WTC11 (cell line): ENCODE data around the gene CXCL12. TPM values are rescaled to one million over a fixed set of nuclear protein-coding genes. Genes with fewer than 3 reads are reported as not detected.
A peak's percentile ranks its signal among the peaks of the same experiment; 100 is the strongest.

Experiments used
- ATAC-seq: fragments of 200-7000 bp; cut with Tn5 transposase; 2 replicates; pipeline ENCODE4 v1.10.0; 2021; ENCODE audit warnings: mild to moderate bottlenecking, moderate library complexity
- CTCF ChIA-PET: fragments of 300-600 bp; sonication (Branson Sonifier 250); formaldehyde crosslinking; loops from one replicate; lab custom pipeline; 2021; ENCODE audit warnings: antibody characterized with exemption; lab: Charles Lee
- POLR2A ChIA-PET: fragments of 350-600 bp; sonication (Branson Sonifier 250); formaldehyde crosslinking; loops from one replicate; lab custom pipeline; 2021; ENCODE audit warnings: antibody characterized with exemption; lab: Charles Lee
- DNase-seq: peaks from one replicate; pipeline ENCODE4 v3.0.0; 2021; ENCODE audit warnings: low spot score
- H3K27ac Mint-ChIP-seq: 2 replicates; pipeline ENCODE4 v1.8.0; 2021; ENCODE audit warnings: mixed read lengths
- H3K27me3 Mint-ChIP-seq: 2 replicates; pipeline ENCODE4 v1.8.0; 2021; ENCODE audit warnings: low read depth, mild to moderate bottlenecking, moderate library complexity, mixed read lengths
- H3K36me3 Mint-ChIP-seq: 2 replicates; pipeline ENCODE4 v1.8.0; 2021; ENCODE audit warnings: mixed read lengths
- H3K4me1 Mint-ChIP-seq: 2 replicates; pipeline ENCODE4 v1.8.0; 2022; ENCODE audit warnings: mixed read lengths
- H3K4me3 Mint-ChIP-seq: 2 replicates; pipeline ENCODE4 v1.8.0; 2021; ENCODE audit warnings: mild to moderate bottlenecking, moderate library complexity, mixed read lengths
- H3K9me3 Mint-ChIP-seq: 2 replicates; pipeline ENCODE4 v1.8.0; 2021; ENCODE audit warnings: mixed read lengths
- ATF6 ChIP-seq: sonication (generic); formaldehyde crosslinking; IDR thresholded peaks from 2 replicates; pipeline ENCODE4 v1.8.1; 2023; ENCODE audit warnings: mild to moderate bottlenecking, missing genetic modification reagents
- CREB1 ChIP-seq: sonication (generic); formaldehyde crosslinking; IDR thresholded peaks from 2 replicates; pipeline ENCODE4 v1.8.0; 2023; ENCODE audit warnings: mild to moderate bottlenecking, missing genetic modification reagents
- CTCF ChIP-seq: fragments of 200-600 bp; IDR thresholded peaks from 2 replicates; pipeline ENCODE4 v1.8.0; 2022; ENCODE audit warnings: antibody characterized with exemption
- E2F5 ChIP-seq: sonication (generic); formaldehyde crosslinking; IDR thresholded peaks from 2 replicates; pipeline ENCODE4 v1.8.1; 2022; ENCODE audit warnings: mild to moderate bottlenecking, moderate library complexity, missing genetic modification reagents
- ERG ChIP-seq: fragments of 250-450 bp; sonication (Bioruptor Pico); IDR thresholded peaks from 2 replicates; pipeline ENCODE4 v1.8.0; 2021; ENCODE audit warnings: mild to moderate bottlenecking
- JAZF1 ChIP-seq: fragments of 250-450 bp; sonication (Bioruptor Pico); IDR thresholded peaks from 2 replicates; pipeline ENCODE4 v1.9.0; 2021; ENCODE audit warnings: moderate library complexity, mild to moderate bottlenecking, inconsistent platforms
- MAX ChIP-seq: sonication (generic); formaldehyde crosslinking; IDR thresholded peaks from 2 replicates; pipeline ENCODE4 v1.8.0; 2022; ENCODE audit warnings: mild to moderate bottlenecking, missing genetic modification reagents
- NFYB ChIP-seq: sonication (generic); formaldehyde crosslinking; conservative IDR thresholded peaks from 2 replicates; pipeline ENCODE4 v1.8.0; 2022; ENCODE audit warnings: low read depth, missing genetic modification reagents
- OVOL2 ChIP-seq: fragments of 250-450 bp; sonication (Bioruptor Pico); IDR thresholded peaks from 2 replicates; pipeline ENCODE4 v1.9.0; 2021; ENCODE audit warnings: mild to moderate bottlenecking, borderline replicate concordance
- RELA ChIP-seq: sonication (generic); formaldehyde crosslinking; IDR thresholded peaks from 2 replicates; pipeline ENCODE4 v1.8.1; 2022; ENCODE audit warnings: missing genetic modification reagents, mild to moderate bottlenecking, borderline replicate concordance
- SOX15 ChIP-seq: fragments of 250-450 bp; sonication (Bioruptor Pico); IDR thresholded peaks from 2 replicates; pipeline ENCODE4 v1.9.0; 2021; ENCODE audit warnings: mild to moderate bottlenecking
- TCF7 ChIP-seq: sonication (generic); formaldehyde crosslinking; IDR thresholded peaks from 2 replicates; pipeline ENCODE4 v1.8.0; 2022; ENCODE audit warnings: mild to moderate bottlenecking, low read depth, missing genetic modification reagents, moderate library complexity
- ZNF263 ChIP-seq: sonication (generic); formaldehyde crosslinking; IDR thresholded peaks from 2 replicates; pipeline ENCODE4 v1.8.1; 2022; ENCODE audit warnings: low read depth, mild to moderate bottlenecking, moderate library complexity, missing genetic modification reagents
- ZNF281 ChIP-seq: sonication (generic); formaldehyde crosslinking; IDR thresholded peaks from 2 replicates; pipeline ENCODE4 v1.8.0; 2023; ENCODE audit warnings: mild to moderate bottlenecking, missing genetic modification reagents
- ZNF317 ChIP-seq: sonication (generic); formaldehyde crosslinking; IDR thresholded peaks from 2 replicates; pipeline ENCODE4 v1.8.1; 2023; ENCODE audit warnings: low read depth, mild to moderate bottlenecking, moderate library complexity, missing genetic modification reagents, borderline replicate concordance
- ZNF416 ChIP-seq: fragments of 250-450 bp; sonication (Bioruptor Pico); IDR thresholded peaks from 2 replicates; pipeline ENCODE4 v1.9.0; 2021; ENCODE audit warnings: mild to moderate bottlenecking, inconsistent platforms
- total RNA-seq: library from RNA; stranded (reverse); gene quantifications from 3 replicates; pipeline ENCODE4 v1.2.3, GENCODE V29; 2021
- TF ChIP-seq, protein P1 (sequence below): sonication (generic); formaldehyde crosslinking; IDR thresholded peaks from 2 replicates; pipeline ENCODE4 v1.8.1; 2022; ENCODE audit warnings: mild to moderate bottlenecking, missing genetic modification reagents, moderate library complexity, borderline replicate concordance
- TF ChIP-seq, protein P2 (sequence below): sonication (generic); formaldehyde crosslinking; conservative IDR thresholded peaks from 2 replicates; pipeline ENCODE4 v1.8.1; 2023; ENCODE audit warnings: mild to moderate bottlenecking, low read depth, missing genetic modification reagents, moderate library complexity

CXCL12 gene
- total RNA-seq, 1 experiment from 2014 or later = 52.4 TPM

DNA sequence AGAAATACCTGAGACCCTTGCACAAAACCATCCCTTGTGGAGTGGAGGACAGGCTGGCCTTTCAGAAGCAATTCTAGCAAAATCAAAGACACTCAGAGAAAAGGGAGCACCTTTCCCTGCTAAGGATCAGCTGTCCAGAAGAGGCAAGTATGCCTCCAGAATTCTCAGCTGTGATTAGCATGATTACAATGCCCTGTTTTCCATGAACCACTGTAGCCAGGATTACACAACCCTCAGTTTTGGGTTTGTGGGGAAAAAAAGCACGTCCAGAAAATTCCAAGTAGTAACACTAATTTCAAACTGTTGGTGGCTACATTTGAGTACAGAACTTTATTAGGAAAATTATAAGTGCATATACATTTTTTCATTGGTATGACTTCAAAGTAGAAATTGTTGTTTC is 15.0 kb downstream of the CXCL12 start (continued):
- no peak for TF ChIP-seq ZNF281 (CRISPR knock-in tag)
- TF ChIP-seq, all 79 proteins: peak for 0

DNA sequence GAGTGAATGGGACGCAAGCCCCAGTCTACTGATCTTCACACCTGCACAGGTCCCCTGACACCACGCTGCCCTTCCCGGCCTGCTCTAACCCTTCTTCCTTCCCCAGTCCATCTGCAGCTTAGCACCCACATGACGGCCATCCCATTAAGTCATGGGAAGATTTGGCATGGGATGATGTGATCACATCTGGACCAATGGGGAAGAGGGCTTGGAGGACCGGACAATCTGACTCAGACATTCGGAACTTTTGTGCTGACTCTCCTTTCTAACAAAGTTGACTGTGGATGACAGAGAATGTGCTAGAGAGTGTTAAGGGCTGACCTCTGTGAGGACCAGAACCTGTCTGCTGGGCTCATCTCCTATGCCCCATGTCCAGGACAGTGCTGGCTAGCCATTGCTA is 15.6 kb downstream of the CXCL12 start:
- H3K27ac Mint-ChIP-seq = peak overlapping the region; percentile 98
- H3K9me3 Mint-ChIP-seq = no peaks in the 10 kb centered on the region
- H3K27me3 Mint-ChIP-seq = no peaks in the 10 kb centered on the region
- CTCF ChIA-PET = interaction anchor here (1.1 to 2.5 kb wide), 3 partner anchors 13 to 511 kb away, joined by 4 to 12 read pairs (median 6); no protein-coding TSS in a partner anchor
- H3K4me3 Mint-ChIP-seq = peak overlapping the region; percentile 21; the same call in 1 of the 2 replicates
- peaks cover 45% of the 10 kb centered on the region for H3K36me3 Mint-ChIP-seq
- POLR2A ChIA-PET = interaction anchor here (0.9 kb wide), 1 partner anchor 11 kb away, joined by 3 read pairs; no protein-coding TSS in a partner anchor
- DNase-seq (no peak), ATAC-seq (no peak)
- H3K4me1 Mint-ChIP-seq = peaks cover 71% of the 10 kb centered on the region
- TF ChIP-seq CTCF = no peak
- TF ChIP-seq TCF7 (CRISPR knock-in tag) = no peak
- no peak for TF ChIP-seq MAX (CRISPR knock-in tag)
- no peak for TF ChIP-seq CREB1 (CRISPR knock-in tag)
- TF ChIP-seq OVOL2 = no peak
- TF ChIP-seq ERG (CRISPR knock-in tag) = no peak
- no peak for TF ChIP-seq ZNF416
- TF ChIP-seq E2F5 = no peak
- TF ChIP-seq ZNF317 (CRISPR knock-in tag) = no peak
- TF ChIP-seq SOX15 (CRISPR knock-in tag) = no peak
- no peak for TF ChIP-seq ZNF263 (CRISPR knock-in tag)
- TF ChIP-seq NFYB (CRISPR knock-in tag) = no peak
- no peak for TF ChIP-seq JAZF1 (CRISPR knock-in tag)
- TF ChIP-seq RELA (CRISPR knock-in tag) = no peak

DNA sequence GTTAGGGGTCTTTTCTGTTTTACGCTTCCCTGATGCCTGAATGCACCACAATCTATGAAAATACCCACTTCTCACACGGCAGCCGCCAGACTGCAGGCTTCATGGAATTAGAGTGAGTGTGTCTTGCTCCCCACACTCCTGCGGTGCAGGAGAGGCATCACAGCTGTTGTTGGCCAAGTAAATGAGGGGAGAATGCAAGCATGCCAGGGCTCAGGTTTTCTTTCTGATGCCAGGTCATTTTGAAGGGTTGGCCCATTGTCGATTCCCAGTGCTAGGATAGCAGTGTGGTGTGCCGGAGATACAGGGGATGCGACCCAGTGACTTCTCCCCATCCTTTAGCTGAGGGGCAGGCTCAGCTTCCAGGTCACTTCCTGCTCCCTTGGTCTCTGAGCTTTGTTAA is 16.3 kb downstream of the CXCL12 start:
- no peak overlapping the region for H3K4me3 Mint-ChIP-seq
- H3K27me3 Mint-ChIP-seq = no peaks in the 10 kb centered on the region
- ChIA-PET POLR2A (interaction anchor here (0.9 kb wide), 1 partner anchor 10 kb away, joined by 3 read pairs; no protein-coding TSS in a partner anchor), CTCF (interaction anchor here (1.1 to 2.6 kb wide), 3 partner anchors 14 to 510 kb away, joined by 4 to 12 read pairs (median 6); no protein-coding TSS in a partner anchor)
- H3K4me1 Mint-ChIP-seq = peaks cover 77% of the 10 kb centered on the region
- no peak for DNase-seq
- H3K36me3 Mint-ChIP-seq = peaks cover 45% of the 10 kb centered on the region
- no peak for ATAC-seq
- peak overlapping the region; percentile 98 for H3K27ac Mint-ChIP-seq
- H3K9me3 Mint-ChIP-seq = no peaks in the 10 kb centered on the region
- TF ChIP-seq, protein P1, sequence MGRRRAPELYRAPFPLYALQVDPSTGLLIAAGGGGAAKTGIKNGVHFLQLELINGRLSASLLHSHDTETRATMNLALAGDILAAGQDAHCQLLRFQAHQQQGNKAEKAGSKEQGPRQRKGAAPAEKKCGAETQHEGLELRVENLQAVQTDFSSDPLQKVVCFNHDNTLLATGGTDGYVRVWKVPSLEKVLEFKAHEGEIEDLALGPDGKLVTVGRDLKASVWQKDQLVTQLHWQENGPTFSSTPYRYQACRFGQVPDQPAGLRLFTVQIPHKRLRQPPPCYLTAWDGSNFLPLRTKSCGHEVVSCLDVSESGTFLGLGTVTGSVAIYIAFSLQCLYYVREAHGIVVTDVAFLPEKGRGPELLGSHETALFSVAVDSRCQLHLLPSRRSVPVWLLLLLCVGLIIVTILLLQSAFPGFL (CRISPR knock-in tag) = no peak
- TF ChIP-seq ERG (CRISPR knock-in tag) (no peak), ATF6 (no peak)
- TF ChIP-seq, protein P2, sequence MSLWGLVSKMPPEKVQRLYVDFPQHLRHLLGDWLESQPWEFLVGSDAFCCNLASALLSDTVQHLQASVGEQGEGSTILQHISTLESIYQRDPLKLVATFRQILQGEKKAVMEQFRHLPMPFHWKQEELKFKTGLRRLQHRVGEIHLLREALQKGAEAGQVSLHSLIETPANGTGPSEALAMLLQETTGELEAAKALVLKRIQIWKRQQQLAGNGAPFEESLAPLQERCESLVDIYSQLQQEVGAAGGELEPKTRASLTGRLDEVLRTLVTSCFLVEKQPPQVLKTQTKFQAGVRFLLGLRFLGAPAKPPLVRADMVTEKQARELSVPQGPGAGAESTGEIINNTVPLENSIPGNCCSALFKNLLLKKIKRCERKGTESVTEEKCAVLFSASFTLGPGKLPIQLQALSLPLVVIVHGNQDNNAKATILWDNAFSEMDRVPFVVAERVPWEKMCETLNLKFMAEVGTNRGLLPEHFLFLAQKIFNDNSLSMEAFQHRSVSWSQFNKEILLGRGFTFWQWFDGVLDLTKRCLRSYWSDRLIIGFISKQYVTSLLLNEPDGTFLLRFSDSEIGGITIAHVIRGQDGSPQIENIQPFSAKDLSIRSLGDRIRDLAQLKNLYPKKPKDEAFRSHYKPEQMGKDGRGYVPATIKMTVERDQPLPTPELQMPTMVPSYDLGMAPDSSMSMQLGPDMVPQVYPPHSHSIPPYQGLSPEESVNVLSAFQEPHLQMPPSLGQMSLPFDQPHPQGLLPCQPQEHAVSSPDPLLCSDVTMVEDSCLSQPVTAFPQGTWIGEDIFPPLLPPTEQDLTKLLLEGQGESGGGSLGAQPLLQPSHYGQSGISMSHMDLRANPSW (CRISPR knock-in tag) = no peak
